ENCODE data around the gene KDM1A. TPM values are rescaled to one million over a fixed set of nuclear protein-coding genes. Genes with fewer than 3 reads are reported as not detected.

Gene KDM1A
- 84.9 and 126 TPM in 2 replicates for total RNA-seq

DNA sequence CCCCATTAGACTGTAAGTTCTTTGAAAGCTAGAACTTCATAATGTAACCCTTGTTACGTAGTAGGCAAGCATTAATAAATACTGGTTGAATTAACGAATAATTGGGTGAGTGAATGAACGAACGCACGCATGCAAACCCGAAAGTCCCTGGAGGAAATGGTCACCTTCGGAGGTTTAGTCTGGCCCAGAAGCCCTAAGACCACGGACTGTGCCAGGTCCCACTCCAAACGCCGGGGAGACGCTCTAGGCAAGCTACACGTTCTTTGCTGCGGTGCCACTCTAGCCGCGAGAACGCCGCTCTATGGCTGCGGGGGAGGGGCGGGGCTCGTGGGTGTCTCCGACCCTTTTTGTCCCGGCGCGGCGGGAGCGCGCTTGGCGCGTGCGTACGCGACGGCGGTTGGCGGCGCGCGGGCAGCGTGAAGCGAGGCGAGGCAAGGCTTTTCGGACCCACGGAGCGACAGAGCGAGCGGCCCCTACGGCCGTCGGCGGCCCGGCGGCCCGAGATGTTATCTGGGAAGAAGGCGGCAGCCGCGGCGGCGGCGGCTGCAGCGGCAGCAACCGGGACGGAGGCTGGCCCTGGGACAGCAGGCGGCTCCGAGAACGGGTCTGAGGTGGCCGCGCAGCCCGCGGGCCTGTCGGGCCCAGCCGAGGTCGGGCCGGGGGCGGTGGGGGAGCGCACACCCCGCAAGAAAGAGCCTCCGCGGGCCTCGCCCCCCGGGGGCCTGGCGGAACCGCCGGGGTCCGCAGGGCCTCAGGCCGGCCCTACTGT is at the start of gene KDM1A:
KDM1A (plus strand) TSS at position 375 of the 769 bp plus-strand sequence; CDS start at position 504, 129 bp downstream.

GRCh38 chr1:22972760-22973159 is 46.5 kb upstream of the KDM1A start, which contains the start of gene LACTBL1:
TSS of gene LACTBL1 (minus strand) at chr1:22972866. CDS start at chr1:22972316, 550 bp downstream.

Small RNAs within 50 kb of the gene (small RNA-seq; reads per million reads assigned to genes)
- gene MIR3115 (0.11 reads per million), gene MIR4419A (not detected)

Other genes with a start within 250 kb of the KDM1A start
- not detected in 2 replicates for gene LACTBL1, start 46.6 kb upstream of the KDM1A start, total RNA-seq
- gene TEX46, start 3.6 kb upstream of the KDM1A start, total RNA-seq, result not detected in 2 replicates
- 18.4 and 27.6 TPM in 2 replicates for gene LUZP1, start 149.4 kb downstream of the KDM1A start, total RNA-seq
- not detected in 2 replicates for gene HTR1D, start 198.0 kb downstream of the KDM1A start, total RNA-seq